Erythroblast (primary cell): ENCODE measurements around the gene MANSC4.

Experiments used
- GATA1 ChIP-seq: IDR thresholded peaks from 2 replicates; pipeline ENCODE4 v1.6.1; 2011; ENCODE audit warnings: low read depth, mild to moderate bottlenecking, control low read depth, low read length, moderate library complexity
- POLR2A ChIP-seq: IDR thresholded peaks from 2 replicates; pipeline ENCODE4 v1.6.1; 2011; ENCODE audit warnings: mild to moderate bottlenecking, low read length

GRCh38 chr12:27810756-27811155 is 30.7 kb upstream of the MANSC4 start:
- TF ChIP-seq POLR2A (no peak), GATA1 (no peak)
